H7 (cell line): ENCODE data around the gene FGF22. TPM values are rescaled to one million over a fixed set of nuclear protein-coding genes. Genes with fewer than 3 reads are reported as not detected.

Experiments used
- DNase-seq: peaks from one replicate; pipeline ENCODE4 v3.0.0; 2012
- H3K27me3 ChIP-seq: 2 replicates; pipeline ENCODE4 v1.6.0; 2011; ENCODE audit warnings: mild to moderate bottlenecking, low read length; ENCODE audit not compliant: control insufficient read depth, insufficient read depth
- H3K36me3 ChIP-seq: replicated peaks from 2 replicates; pipeline ENCODE4 v1.5.1; 2011; ENCODE audit warnings: low read length; ENCODE audit not compliant: control insufficient read depth, insufficient read depth
- H3K4me3 ChIP-seq: 2 replicates; pipeline ENCODE4 v1.5.1; 2011; ENCODE audit warnings: low read depth, mild to moderate bottlenecking, control low read depth, low read length, moderate library complexity; ENCODE audit not compliant: insufficient read depth
- total RNA-seq: library from RNA; depleted of rRNA; stranded (reverse); fragments of >200 nt; shearing (Covaris generic); gene quantifications from 2 replicates; pipeline ENCODE4 v1.2.3, GENCODE V29; 2014

FGF22 gene
- total RNA-seq, 1 experiment from 2014 or later, result not detected

DNA sequence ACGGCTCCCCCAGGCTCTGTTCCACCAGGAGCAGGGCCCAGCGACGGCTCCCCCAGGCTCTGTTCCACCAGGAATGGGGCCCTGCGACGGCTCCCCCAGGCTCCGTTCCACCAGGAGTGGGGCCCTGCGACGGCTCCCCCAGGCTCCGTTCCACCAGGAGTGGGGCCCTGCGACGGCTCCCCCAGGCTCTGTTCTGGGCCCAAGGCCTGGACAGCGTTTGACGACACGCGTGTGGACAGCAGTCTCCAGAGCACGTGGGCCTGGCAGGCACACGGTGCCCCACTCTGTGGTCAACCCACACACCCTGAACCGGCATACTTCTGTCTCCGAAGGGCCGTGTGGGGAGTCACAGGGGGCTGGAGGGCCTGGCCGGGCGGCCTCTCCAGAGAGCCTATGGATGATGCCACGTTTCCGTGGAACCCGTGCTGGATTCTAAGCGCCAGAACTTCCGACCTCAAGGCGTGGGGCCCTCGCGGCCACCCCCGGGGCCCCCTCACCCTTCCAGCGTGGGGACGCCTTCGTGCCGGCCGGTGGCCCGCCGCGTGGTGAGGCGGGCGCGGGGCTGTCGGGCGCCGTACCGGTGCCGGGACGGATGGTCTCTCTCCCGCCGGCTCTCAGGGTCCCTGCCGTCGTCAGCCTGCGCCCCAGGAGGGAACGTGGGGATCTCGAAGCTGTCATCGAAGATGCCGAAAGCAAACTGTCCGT is 11.6 kb downstream of the FGF22 start:
- DNase-seq, result no peak
- no peak overlapping the region for H3K4me3 ChIP-seq
- H3K27me3 ChIP-seq, result no peaks in the 10 kb centered on the region
- H3K36me3 ChIP-seq, result peaks cover 6% of the 10 kb centered on the region

GRCh38 chr19:651991-652390 is 12.3 kb downstream of the FGF22 start:
- no peak overlapping the region for H3K4me3 ChIP-seq
- no peak for DNase-seq
- peaks cover 6% of the 10 kb centered on the region for H3K36me3 ChIP-seq
- no peaks in the 10 kb centered on the region for H3K27me3 ChIP-seq

DNA sequence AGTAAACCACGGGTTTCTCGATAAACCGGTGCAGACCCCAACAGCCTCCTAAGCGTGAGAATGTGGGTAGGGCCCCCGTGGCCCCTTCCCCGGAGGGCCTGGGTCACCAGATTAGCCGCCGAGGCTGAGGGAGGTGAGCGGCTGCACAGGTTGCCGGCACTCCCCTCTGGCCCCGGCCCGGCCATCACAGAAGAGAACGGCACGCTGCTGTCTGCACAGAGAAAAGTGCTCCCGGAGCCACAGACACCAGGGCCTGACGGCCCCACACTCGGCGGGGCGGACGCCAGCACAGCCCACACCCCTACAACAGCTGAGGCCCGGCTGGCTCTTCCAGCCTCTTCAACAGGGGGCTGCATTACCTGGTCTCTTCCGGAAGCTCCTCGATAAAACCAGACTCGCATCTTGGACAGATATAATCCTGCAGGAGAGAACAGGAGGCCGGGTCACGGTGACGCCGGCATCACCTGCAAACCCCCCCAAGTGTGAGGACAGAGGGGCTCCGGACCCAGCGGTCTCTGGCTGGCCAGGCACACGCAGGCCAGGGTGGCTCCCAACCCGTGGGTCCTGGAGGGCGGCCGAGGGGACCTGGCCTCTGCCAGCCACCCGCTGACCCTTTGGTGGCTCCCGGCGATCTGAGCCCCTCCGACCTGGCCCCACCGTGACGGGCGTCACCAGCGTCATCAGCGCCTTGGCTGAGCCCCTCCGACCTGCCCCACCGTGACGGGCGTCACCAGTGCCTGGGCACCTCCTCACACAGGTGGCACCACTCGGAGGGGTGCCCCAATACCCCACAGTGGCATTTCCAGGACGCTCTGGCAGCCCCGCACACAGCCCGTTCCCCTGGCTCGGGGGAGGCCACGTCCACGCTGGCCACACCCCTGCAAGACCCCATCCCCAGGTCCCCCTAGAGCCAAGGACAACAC is 13.0 kb downstream of the FGF22 start:
- Histone ChIP-seq H3K27me3 (no peaks in the 10 kb centered on the region), H3K4me3 (no peak overlapping the region), H3K36me3 (peaks cover 6% of the 10 kb centered on the region)
- DNase-seq, result no peak

- no peak for DNase-seq
- Histone ChIP-seq H3K36me3 (peaks cover 5% of the 10 kb centered on the region), H3K4me3 (no peak overlapping the region)
Measured at GRCh38 chr19:653425-653824, 13.7 kb downstream of the FGF22 start.

GRCh38 chr19:655691-656090 is 16.0 kb downstream of the FGF22 start:
- no peak for DNase-seq
- no peaks in the 10 kb centered on the region for H3K27me3 ChIP-seq
- H3K4me3 ChIP-seq, result no peak overlapping the region
- peaks cover 3% of the 10 kb centered on the region for H3K36me3 ChIP-seq

More at GRCh38 chr19:653425-653824, 13.7 kb downstream of the FGF22 start:
- H3K27me3 ChIP-seq, result no peaks in the 10 kb centered on the region

DNA sequence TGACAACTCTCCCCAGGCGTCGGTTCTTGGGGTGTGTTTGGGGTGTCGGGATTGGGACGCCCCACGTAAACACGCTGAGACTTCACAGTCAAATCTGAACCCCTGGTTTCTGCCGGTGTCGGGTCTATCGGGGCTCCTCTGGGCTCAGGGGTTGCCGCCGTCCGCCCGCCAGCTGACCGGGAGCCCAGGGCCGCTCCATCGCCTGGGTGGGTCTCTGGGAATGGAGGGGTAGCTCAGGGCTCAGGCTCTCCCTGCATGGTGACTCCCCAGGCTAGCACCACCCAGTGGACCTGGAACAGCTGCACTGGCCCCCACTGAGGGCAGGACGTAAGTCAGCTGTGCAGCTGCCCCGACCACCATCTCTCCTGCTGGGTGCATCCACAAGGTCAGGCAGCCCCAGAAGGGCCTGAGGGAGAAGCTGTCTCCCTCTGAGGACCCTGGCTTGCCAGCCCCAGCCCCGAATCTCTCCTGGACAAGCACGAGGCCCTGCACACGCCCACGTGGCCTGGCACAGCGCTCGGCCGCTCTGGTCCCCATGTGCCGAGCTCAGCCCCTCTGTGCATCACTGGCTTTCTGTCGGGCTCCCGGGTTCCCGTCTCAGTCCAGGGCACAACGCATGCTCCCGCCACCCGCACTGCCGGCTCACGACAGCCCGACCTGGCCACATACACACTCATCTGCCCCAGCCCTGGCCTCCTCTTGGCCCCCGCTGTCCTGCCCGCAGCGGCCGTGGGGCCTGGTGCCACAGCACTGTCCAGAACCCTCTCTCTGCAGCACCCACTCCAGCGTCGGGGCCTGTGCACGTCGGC is 17.3 kb downstream of the FGF22 start:
- Histone ChIP-seq H3K27me3 (no peaks in the 10 kb centered on the region), H3K36me3 (peaks cover 3% of the 10 kb centered on the region), H3K4me3 (no peak overlapping the region)
- no peak for DNase-seq

DNA sequence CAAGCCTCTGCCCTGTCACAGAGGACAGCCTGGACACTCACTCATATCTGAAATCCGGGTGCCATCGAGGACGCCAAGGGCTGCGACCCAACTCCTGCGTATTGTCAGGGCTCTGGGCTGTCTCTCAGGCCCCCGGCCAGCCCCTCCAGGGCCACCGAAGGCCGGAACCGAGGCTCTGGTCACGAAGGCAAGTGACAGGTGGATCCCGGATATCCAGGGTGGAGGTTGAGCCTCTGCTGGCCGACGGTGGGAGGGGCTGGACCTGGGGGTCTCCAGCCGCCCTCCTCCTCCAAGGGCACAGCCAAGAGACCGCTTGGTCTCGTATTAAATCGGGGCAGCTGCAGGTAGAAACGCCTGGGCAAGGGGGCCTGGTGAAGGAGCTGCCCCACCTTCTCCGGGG is 17.9 kb downstream of the FGF22 start:
- H3K4me3 ChIP-seq, result no peak overlapping the region
- H3K36me3 ChIP-seq, result peaks cover 3% of the 10 kb centered on the region
- H3K27me3 ChIP-seq, result no peaks in the 10 kb centered on the region
- no peak for DNase-seq

GRCh38 chr19:658059-658839 is 18.6 kb downstream of the FGF22 start:
- no peak overlapping the region for H3K4me3 ChIP-seq
- DNase-seq, result no peak
- H3K36me3 ChIP-seq, result peaks cover 3% of the 10 kb centered on the region
- H3K27me3 ChIP-seq, result no peaks in the 10 kb centered on the region

- no peak for DNase-seq
- H3K4me3 ChIP-seq, result no peak overlapping the region
- H3K27me3 ChIP-seq, result no peaks in the 10 kb centered on the region
- H3K36me3 ChIP-seq, result peaks cover 2% of the 10 kb centered on the region
Measured at GRCh38 chr19:658916-659839, 19.5 kb downstream of the FGF22 start.

- DNase-seq, result no peak
- Histone ChIP-seq H3K27me3 (no peaks in the 10 kb centered on the region), H3K36me3 (no peaks in the 10 kb centered on the region), H3K4me3 (no peak overlapping the region)
Measured at GRCh38 chr19:660793-661426, 21.2 kb downstream of the FGF22 start.

DNA sequence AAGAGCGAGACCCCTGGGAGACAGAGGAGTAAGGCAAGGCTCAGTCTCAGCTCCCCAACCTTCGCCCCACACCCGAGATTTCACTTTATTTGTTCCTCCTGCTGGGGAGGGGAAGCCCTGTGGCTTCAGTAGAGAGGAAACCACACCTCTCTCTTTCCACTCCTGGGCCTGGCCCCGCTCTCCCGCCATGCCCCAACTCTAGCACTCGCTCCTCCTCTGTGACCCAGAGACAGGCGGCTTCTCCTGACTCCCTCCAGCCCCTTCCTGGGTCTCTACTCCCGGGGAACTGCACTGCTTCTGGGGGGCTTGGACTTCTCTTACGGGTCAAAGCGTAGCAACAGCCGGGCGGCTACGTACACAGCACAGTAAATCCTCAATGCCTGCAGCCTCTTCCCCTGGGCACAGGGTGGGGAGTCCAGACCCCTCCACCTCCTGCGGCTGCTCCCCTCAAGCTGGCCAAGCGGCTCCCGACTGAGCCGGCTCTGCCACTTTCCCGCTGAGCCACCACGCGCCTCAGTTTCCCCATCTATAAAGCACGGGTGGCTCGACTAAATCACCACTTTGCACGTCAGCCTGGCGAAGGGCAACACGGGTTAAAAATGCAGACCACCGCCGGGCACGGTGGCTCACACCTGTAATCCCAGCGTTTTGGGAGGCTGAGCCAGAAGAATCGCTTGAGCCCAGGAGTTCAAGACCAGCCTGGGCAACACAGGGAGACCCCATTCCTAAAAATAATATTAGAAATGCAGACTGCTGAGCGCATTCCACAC is 21.9 kb downstream of the FGF22 start:
- no peaks in the 10 kb centered on the region for H3K36me3 ChIP-seq
- no peaks in the 10 kb centered on the region for H3K27me3 ChIP-seq
- no peak for DNase-seq
- peak overlapping the region; percentile 97 for H3K4me3 ChIP-seq

DNA sequence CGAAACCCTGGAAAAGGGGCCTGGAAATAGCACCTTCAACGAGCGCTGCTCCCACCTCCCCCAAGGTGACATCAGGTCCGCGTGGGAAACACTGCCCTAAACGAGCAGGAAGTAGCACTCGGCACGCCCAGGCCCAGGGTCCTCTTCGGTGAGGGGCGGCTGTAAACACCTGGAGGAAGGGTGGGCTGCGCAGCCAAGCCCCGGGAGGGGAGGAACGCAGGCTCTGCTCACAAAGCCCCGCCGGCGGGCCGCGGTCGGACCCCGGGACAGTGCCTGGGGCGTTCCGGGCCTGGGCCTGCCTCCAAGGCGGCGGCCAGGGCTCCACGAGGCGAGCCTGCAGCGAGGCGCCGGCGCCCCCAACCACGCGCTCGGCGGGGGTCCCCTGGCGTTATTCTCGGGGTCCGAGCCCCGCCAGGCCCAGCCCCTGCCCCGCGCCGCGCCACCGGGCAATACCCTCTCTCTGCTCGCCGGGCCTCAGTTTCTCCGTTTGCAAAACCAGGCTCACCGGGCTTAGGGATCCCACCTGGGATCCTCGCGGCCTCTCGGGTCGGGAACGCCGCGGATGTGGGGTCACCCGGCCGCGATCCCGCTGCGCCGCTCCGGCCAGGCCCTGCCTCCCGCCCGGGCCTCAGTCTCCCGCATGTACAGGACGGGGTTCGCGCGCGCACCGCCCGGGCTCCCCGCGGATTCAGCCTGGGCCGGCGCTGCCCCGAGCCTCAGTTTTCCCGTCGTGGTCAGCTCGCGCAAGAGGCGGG is 22.7 kb downstream of the FGF22 start:
- peak; percentile 87 for DNase-seq
- H3K36me3 ChIP-seq, result no peaks in the 10 kb centered on the region
- H3K4me3 ChIP-seq, result peak overlapping the region; percentile 97
- no peaks in the 10 kb centered on the region for H3K27me3 ChIP-seq
